SK-N-SH (cell line): ENCODE measurements around the gene ATP8A2. TPM values are rescaled to one million over a fixed set of nuclear protein-coding genes. Genes with fewer than 3 reads are reported as not detected.

ENCODE experiments used
- CTCF ChIA-PET: fragments of 300-600, 350-600 bp; formaldehyde crosslinking; extraction: SDS; loops from one replicate; lab custom pipeline; 2021; lab: Yijun Ruan, JAX
- POLR2A ChIA-PET: fragments of 350-600 bp; sonication (Branson Sonifier 250); formaldehyde crosslinking; extraction: SDS; loops from one replicate; lab custom pipeline; 2020; ENCODE audit warnings: antibody characterized with exemption, inconsistent platforms; lab: Yijun Ruan, JAX
- DNase-seq: peaks from one replicate; pipeline ENCODE4 v3.0.0; 2012
- H2AFZ ChIP-seq: fragments of 200-600 bp; sonication (generic); 2 replicates; pipeline ENCODE4 v1.8.1; 2016; ENCODE audit warnings: antibody characterized with exemption, mild to moderate bottlenecking, low read depth
- H3F3A ChIP-seq: fragments of 200-600 bp; sonication (generic); replicated peaks from 2 replicates; pipeline ENCODE3; 2016; ENCODE audit warnings: antibody characterized with exemption, mild to moderate bottlenecking; ENCODE audit not compliant: insufficient read depth
- H3K27ac ChIP-seq, 2 experiments: fragments of 200-500 bp in 1 of 2; fragments of 200-600 bp in 1 of 2; sonication (Bioruptor generic) in 1 of 2; sonication (generic), shearing (Covaris generic) in 1 of 2; 2 replicates each; pipeline versions ENCODE4 v1.5.1 to v1.6.1; 2014 to 2016; ENCODE audit warnings: low read depth in 2 of 2, inconsistent platforms in 1 of 2, low read length in 1 of 2, mild to moderate bottlenecking in 1 of 2, mixed read lengths in 1 of 2
- H3K27me3 ChIP-seq: fragments of 200-600 bp; sonication (generic), shearing (Covaris generic); 2 replicates; pipeline ENCODE4 v1.6.1; 2016; ENCODE audit warnings: mixed run types; ENCODE audit not compliant: insufficient read depth
- H3K36me3 ChIP-seq, 2 experiments: fragments of 200-500 bp in 1 of 2; fragments of 200-600 bp in 1 of 2; sonication (Bioruptor generic) in 1 of 2; sonication (generic) in 1 of 2; replicated peaks in 1 of 2; 2 replicates each; pipeline versions ENCODE3 to v1.5.1; 2014 to 2016; ENCODE audit warnings: low read length in 1 of 2, mild to moderate bottlenecking in 1 of 2; ENCODE audit not compliant: insufficient read depth in 2 of 2, control insufficient read depth in 1 of 2
- H3K4me1 ChIP-seq, 2 experiments: fragments of 200-500 bp in 1 of 2; fragments of 200-600 bp in 1 of 2; sonication (Bioruptor generic) in 1 of 2; sonication (generic), shearing (Covaris generic) in 1 of 2; 2 replicates each; pipeline versions ENCODE4 v1.5.1 to v1.6.1; 2014 to 2016; ENCODE audit warnings: low read depth in 1 of 2, low read length in 1 of 2, mixed run types in 1 of 2; ENCODE audit not compliant: insufficient read depth in 2 of 2, control insufficient read depth in 1 of 2
- H3K4me2 ChIP-seq: fragments of 200-600 bp; sonication (generic), shearing (Covaris generic); 2 replicates; pipeline ENCODE4 v1.6.1; 2017; ENCODE audit warnings: mixed run types
- H3K4me3 ChIP-seq, 2 experiments: fragments of 200-500 bp in 1 of 2; fragments of 200-600 bp in 1 of 2; sonication (Bioruptor generic) in 1 of 2; sonication (generic), shearing (Covaris generic) in 1 of 2; 2 replicates each; pipeline versions ENCODE4 v1.5.1 to v1.8.1; 2014 to 2016; ENCODE audit warnings: low read depth in 2 of 2, inconsistent platforms in 1 of 2, low read length in 1 of 2, mild to moderate bottlenecking in 1 of 2, mixed read lengths in 1 of 2, moderate library complexity in 1 of 2
- H3K79me2 ChIP-seq: fragments of 200-600 bp; sonication (generic); 2 replicates; pipeline ENCODE4 v1.8.1; 2017; ENCODE audit warnings: mild to moderate bottlenecking; ENCODE audit not compliant: insufficient read depth
- H3K9ac ChIP-seq: fragments of 200-600 bp; sonication (generic); 2 replicates; pipeline ENCODE4 v1.6.1; 2017; ENCODE audit warnings: mixed run types
- H3K9me2 ChIP-seq: fragments of 200-600 bp; sonication (generic); 2 replicates; pipeline ENCODE4 v1.6.1; 2017; ENCODE audit warnings: mixed run types
- H3K9me3 ChIP-seq: fragments of 200-600 bp; sonication (generic); 2 replicates; pipeline ENCODE4 v1.6.1; 2017; ENCODE audit warnings: mixed run types, mild to moderate bottlenecking, moderate library complexity
- H4K20me1 ChIP-seq: fragments of 200-600 bp; sonication (generic); 2 replicates; pipeline ENCODE4 v1.6.1; 2017; ENCODE audit warnings: mild to moderate bottlenecking, mixed run types; ENCODE audit not compliant: insufficient read depth
- CHD2 ChIP-seq: fragments of 150-350 bp; IDR thresholded peaks from 2 replicates; pipeline ENCODE4 v1.6.1; 2018; ENCODE audit warnings: low read length; ENCODE audit not compliant: partially characterized antibody
- ELF1 ChIP-seq: IDR thresholded peaks from 2 replicates; pipeline ENCODE4 v1.4.0; 2012
- EP300 ChIP-seq, 2 experiments: IDR thresholded peaks; 2 replicates each; pipeline versions ENCODE4 v1.4.0 to v1.6.1; 2012; ENCODE audit warnings: borderline replicate concordance in 1 of 2, low read depth in 1 of 2, low read length in 1 of 2
- EZH2phosphoT487 ChIP-seq: fragments of 200-600 bp; sonication (generic); IDR thresholded peaks from 2 replicates; pipeline ENCODE4 v1.6.1; 2017; ENCODE audit warnings: low read depth, mixed run types, mild to moderate bottlenecking, antibody characterized with exemption, moderate library complexity, borderline replicate concordance
- FOSL2 ChIP-seq: IDR thresholded peaks from 2 replicates; pipeline ENCODE4 v1.4.0; 2012; ENCODE audit warnings: low read depth, mild to moderate bottlenecking, moderate library complexity, borderline replicate concordance
- FOXJ3 ChIP-seq: sonication (generic); formaldehyde crosslinking; IDR thresholded peaks from 2 replicates; pipeline ENCODE4 v1.5.1; 2020; ENCODE audit warnings: mild to moderate bottlenecking, missing genetic modification reagents
- GABPA ChIP-seq: IDR thresholded peaks from 2 replicates; pipeline ENCODE4 v1.4.0; 2012; ENCODE audit warnings: low read depth, mild to moderate bottlenecking
- GATA2 ChIP-seq: sonication (generic); formaldehyde crosslinking; IDR thresholded peaks from 2 replicates; pipeline ENCODE4 v1.5.0; 2020; ENCODE audit warnings: mild to moderate bottlenecking, missing genetic modification reagents
- MEF2A ChIP-seq: IDR thresholded peaks from 2 replicates; pipeline ENCODE4 v1.4.0; 2012; ENCODE audit warnings: low read depth, borderline replicate concordance
- MXI1 ChIP-seq: IDR thresholded peaks from 2 replicates; pipeline ENCODE4 v1.6.1; 2012; ENCODE audit warnings: mild to moderate bottlenecking, low read depth, low read length, improper control_type of control experiment
- NFIC ChIP-seq: IDR thresholded peaks from 2 replicates; pipeline ENCODE4 v1.4.0; 2012; ENCODE audit warnings: borderline replicate concordance
- NRF1 ChIP-seq: IDR thresholded peaks from 2 replicates; pipeline ENCODE4 v1.6.1; 2012; ENCODE audit warnings: low read depth, mild to moderate bottlenecking, low read length
- RXRA ChIP-seq: IDR thresholded peaks from 2 replicates; pipeline ENCODE4 v1.4.0; 2012; ENCODE audit warnings: low read depth, mild to moderate bottlenecking, borderline replicate concordance
- SMC3 ChIP-seq: IDR thresholded peaks from 2 replicates; pipeline ENCODE4 v1.6.1; 2012; ENCODE audit warnings: low read depth, low read length, improper control_type of control experiment
- TAF1 ChIP-seq: IDR thresholded peaks from 2 replicates; pipeline ENCODE4 v1.6.1; 2012; ENCODE audit warnings: low read depth, mild to moderate bottlenecking, low read length, moderate library complexity, borderline replicate concordance
- TCF12 ChIP-seq: IDR thresholded peaks from 2 replicates; pipeline ENCODE4 v1.4.0; 2012
- TEAD4 ChIP-seq: IDR thresholded peaks from 2 replicates; pipeline ENCODE4 v1.4.0; 2012; ENCODE audit warnings: mild to moderate bottlenecking, borderline replicate concordance; ENCODE audit not compliant: insufficient read depth
- YY1 ChIP-seq: IDR thresholded peaks from 2 replicates; pipeline ENCODE4 v1.4.0; 2012; ENCODE audit warnings: low read depth, mild to moderate bottlenecking
- WGBS: methylation state at CpG from one replicate; pipeline ENCODE4 v1.1.6; 2017; ENCODE audit warnings: low lambda C conversion rate; 5-methylcytosine and 5-hydroxymethylcytosine counted together
- polyA plus RNA-seq, 3 experiments: library from polyadenylated mRNA; depleted of rRNA; stranded (reverse); fragments of >200 nt; gene quantifications; 2 replicates each; pipeline ENCODE4 v1.2.3, GENCODE V29; 2012
- TF ChIP-seq, protein P1 (sequence below): IDR thresholded peaks from 2 replicates; pipeline ENCODE4 v1.6.1; 2012; ENCODE audit warnings: mild to moderate bottlenecking, low read depth, low read length, moderate library complexity
- TF ChIP-seq, protein P2 (sequence below): fragments of 150-350 bp; IDR thresholded peaks from 2 replicates; pipeline ENCODE4 v1.6.1; 2017; ENCODE audit warnings: antibody characterized with exemption, low read length, low read depth, borderline replicate concordance
- TF ChIP-seq, protein P3 (sequence below): fragments of 200-600 bp; sonication (generic); IDR thresholded peaks from 2 replicates; pipeline ENCODE4 v1.6.1; 2017; ENCODE audit warnings: antibody characterized with exemption, mild to moderate bottlenecking, moderate library complexity
- TF ChIP-seq, protein P4 (sequence below): IDR thresholded peaks from 2 replicates; pipeline ENCODE4 v1.4.0; 2012; ENCODE audit warnings: low read depth
- TF ChIP-seq, protein P5 (sequence below): IDR thresholded peaks from 2 replicates; pipeline ENCODE4; 2012

The ATP8A2 gene
- polyA plus RNA-seq, 1 of the 3 experiments (the other 2 are of a cell fraction), result 0.02 TPM

DNA sequence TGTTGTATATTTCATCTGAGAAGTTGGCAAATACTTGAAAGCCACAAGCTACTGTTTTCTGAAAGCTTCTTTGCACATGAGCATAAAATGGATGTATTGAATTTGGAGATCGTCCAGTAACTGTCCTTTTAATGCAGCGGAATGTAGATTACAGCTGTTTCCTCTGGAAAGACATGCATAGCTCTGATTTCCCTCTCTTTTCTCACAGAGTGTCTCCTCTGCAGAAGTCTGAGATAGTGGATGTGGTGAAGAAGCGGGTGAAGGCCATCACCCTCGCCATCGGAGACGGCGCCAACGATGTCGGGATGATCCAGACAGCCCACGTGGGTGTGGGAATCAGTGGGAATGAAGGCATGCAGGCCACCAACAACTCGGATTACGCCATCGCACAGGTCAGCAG is 397.1 kb downstream of the ATP8A2 start:
- H3K27me3 ChIP-seq, result no peaks in the 10 kb centered on the region

DNA sequence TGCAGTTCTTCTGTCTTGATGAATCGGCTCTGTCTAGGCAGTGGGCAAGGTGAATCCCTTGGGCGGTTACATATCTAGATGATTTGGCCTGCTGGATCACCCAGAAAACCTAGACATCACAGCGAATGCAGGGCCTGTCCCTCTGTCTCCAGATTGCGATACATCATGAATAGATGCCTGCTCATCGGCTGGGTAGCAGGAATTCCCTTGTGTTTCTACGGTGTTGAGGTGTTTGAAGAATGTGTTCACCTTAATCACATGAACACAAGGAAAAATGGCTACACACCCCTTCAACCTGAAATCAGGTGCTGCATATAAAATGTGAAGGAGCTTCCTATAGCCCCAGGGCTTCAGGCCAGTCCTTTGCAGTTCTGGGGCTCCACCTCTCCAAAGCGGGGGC is 398.8 kb downstream of the ATP8A2 start:
- Histone ChIP-seq H2AFZ (no peak overlapping the region), H3K79me2 (no peaks in the 10 kb centered on the region), H3K9me3 (no peaks in the 10 kb centered on the region), H3K9me2 (no peaks in the 10 kb centered on the region), H3K4me2 (no peak overlapping the region), H3K27me3 (no peaks in the 10 kb centered on the region), H4K20me1 (no peaks in the 10 kb centered on the region), H3K4me3 (no peak overlapping the region), H3F3A (no peaks in the 10 kb centered on the region), H3K27ac (no peak overlapping the region), H3K4me1 (no peaks in the 10 kb centered on the region), H3K36me3 (no peaks in the 10 kb centered on the region), H3K9ac (no peak overlapping the region)
- ChIA-PET POLR2A (no interaction called here), CTCF (no interaction called here)
- DNase-seq, result no peak
- 30% methylated on average over 7 of the region's 7 CpGs for WGBS
- TF ChIP-seq NFIC, result no peak
- TF ChIP-seq, protein P1, sequence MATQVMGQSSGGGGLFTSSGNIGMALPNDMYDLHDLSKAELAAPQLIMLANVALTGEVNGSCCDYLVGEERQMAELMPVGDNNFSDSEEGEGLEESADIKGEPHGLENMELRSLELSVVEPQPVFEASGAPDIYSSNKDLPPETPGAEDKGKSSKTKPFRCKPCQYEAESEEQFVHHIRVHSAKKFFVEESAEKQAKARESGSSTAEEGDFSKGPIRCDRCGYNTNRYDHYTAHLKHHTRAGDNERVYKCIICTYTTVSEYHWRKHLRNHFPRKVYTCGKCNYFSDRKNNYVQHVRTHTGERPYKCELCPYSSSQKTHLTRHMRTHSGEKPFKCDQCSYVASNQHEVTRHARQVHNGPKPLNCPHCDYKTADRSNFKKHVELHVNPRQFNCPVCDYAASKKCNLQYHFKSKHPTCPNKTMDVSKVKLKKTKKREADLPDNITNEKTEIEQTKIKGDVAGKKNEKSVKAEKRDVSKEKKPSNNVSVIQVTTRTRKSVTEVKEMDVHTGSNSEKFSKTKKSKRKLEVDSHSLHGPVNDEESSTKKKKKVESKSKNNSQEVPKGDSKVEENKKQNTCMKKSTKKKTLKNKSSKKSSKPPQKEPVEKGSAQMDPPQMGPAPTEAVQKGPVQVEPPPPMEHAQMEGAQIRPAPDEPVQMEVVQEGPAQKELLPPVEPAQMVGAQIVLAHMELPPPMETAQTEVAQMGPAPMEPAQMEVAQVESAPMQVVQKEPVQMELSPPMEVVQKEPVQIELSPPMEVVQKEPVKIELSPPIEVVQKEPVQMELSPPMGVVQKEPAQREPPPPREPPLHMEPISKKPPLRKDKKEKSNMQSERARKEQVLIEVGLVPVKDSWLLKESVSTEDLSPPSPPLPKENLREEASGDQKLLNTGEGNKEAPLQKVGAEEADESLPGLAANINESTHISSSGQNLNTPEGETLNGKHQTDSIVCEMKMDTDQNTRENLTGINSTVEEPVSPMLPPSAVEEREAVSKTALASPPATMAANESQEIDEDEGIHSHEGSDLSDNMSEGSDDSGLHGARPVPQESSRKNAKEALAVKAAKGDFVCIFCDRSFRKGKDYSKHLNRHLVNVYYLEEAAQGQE, result no peak
- TF ChIP-seq MEF2A, result no peak
- no peak for TF ChIP-seq EP300 (IDR thresholded peaks at IDR 0.05; ENCODE audit: borderline replicate concordance in 1 of 2, low read depth in 1 of 2, low read length in 1 of 2)
- no peak for TF ChIP-seq NRF1
- no peak for TF ChIP-seq CHD2
- TF ChIP-seq GATA2 (CRISPR knock-in tag), result no peak
- no peak for TF ChIP-seq ELF1
- TF ChIP-seq, protein P2, sequence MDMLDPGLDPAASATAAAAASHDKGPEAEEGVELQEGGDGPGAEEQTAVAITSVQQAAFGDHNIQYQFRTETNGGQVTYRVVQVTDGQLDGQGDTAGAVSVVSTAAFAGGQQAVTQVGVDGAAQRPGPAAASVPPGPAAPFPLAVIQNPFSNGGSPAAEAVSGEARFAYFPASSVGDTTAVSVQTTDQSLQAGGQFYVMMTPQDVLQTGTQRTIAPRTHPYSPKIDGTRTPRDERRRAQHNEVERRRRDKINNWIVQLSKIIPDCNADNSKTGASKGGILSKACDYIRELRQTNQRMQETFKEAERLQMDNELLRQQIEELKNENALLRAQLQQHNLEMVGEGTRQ, result no peak
- no peak for TF ChIP-seq YY1
- TF ChIP-seq MXI1, result no peak
- no peak for TF ChIP-seq TCF12
- no peak for TF ChIP-seq TAF1
- TF ChIP-seq, protein P3, sequence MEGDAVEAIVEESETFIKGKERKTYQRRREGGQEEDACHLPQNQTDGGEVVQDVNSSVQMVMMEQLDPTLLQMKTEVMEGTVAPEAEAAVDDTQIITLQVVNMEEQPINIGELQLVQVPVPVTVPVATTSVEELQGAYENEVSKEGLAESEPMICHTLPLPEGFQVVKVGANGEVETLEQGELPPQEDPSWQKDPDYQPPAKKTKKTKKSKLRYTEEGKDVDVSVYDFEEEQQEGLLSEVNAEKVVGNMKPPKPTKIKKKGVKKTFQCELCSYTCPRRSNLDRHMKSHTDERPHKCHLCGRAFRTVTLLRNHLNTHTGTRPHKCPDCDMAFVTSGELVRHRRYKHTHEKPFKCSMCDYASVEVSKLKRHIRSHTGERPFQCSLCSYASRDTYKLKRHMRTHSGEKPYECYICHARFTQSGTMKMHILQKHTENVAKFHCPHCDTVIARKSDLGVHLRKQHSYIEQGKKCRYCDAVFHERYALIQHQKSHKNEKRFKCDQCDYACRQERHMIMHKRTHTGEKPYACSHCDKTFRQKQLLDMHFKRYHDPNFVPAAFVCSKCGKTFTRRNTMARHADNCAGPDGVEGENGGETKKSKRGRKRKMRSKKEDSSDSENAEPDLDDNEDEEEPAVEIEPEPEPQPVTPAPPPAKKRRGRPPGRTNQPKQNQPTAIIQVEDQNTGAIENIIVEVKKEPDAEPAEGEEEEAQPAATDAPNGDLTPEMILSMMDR, result no peak
- TF ChIP-seq FOXJ3 (CRISPR knock-in tag), result no peak

More for the DNA sequence above, 397.1 kb downstream of the ATP8A2 start:
- H3K9me3 ChIP-seq, result no peaks in the 10 kb centered on the region
- no peak overlapping the region for H2AFZ ChIP-seq
- ChIA-PET CTCF (no interaction called here), POLR2A (no interaction called here)
- H4K20me1 ChIP-seq, result no peaks in the 10 kb centered on the region
- no peak overlapping the region for H3K9ac ChIP-seq
- TF ChIP-seq CHD2, result no peak
- TF ChIP-seq FOXJ3 (CRISPR knock-in tag), result no peak
- no peak for TF ChIP-seq RXRA
- TF ChIP-seq FOSL2, result no peak
- TF ChIP-seq GABPA, result no peak
- TF ChIP-seq ELF1, result no peak
- TF ChIP-seq TEAD4, result no peak
- TF ChIP-seq, protein P4, sequence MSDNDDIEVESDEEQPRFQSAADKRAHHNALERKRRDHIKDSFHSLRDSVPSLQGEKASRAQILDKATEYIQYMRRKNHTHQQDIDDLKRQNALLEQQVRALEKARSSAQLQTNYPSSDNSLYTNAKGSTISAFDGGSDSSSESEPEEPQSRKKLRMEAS, result no peak
- TF ChIP-seq GATA2 (CRISPR knock-in tag), result no peak
- TF ChIP-seq SMC3, result no peak
- TF ChIP-seq EZH2phosphoT487, result no peak
- TF ChIP-seq, protein P5, sequence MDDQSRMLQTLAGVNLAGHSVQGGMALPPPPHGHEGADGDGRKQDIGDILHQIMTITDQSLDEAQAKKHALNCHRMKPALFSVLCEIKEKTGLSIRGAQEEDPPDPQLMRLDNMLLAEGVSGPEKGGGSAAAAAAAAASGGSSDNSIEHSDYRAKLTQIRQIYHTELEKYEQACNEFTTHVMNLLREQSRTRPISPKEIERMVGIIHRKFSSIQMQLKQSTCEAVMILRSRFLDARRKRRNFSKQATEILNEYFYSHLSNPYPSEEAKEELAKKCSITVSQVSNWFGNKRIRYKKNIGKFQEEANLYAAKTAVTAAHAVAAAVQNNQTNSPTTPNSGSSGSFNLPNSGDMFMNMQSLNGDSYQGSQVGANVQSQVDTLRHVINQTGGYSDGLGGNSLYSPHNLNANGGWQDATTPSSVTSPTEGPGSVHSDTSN, result no peak
- no peak for TF ChIP-seq TAF1
- H3K4me1 ChIP-seq, result no peaks in the 10 kb centered on the region
- no peak overlapping the region for H3K4me2 ChIP-seq
- 55% methylated on average over 6 of the region's 13 CpGs for WGBS
- DNase-seq, result no peak
- no peaks in the 10 kb centered on the region for H3K36me3 ChIP-seq
- no peak overlapping the region for H3K27ac ChIP-seq
- H3K9me2 ChIP-seq, result no peaks in the 10 kb centered on the region
- H3F3A ChIP-seq, result no peaks in the 10 kb centered on the region
- H3K79me2 ChIP-seq, result no peaks in the 10 kb centered on the region
- H3K4me3 ChIP-seq, result no peak overlapping the region
